ENCODE measurements around the gene CACNA1S. TPM values are rescaled to one million over a fixed set of nuclear protein-coding genes. Genes with fewer than 3 reads are reported as not detected.

Gene CACNA1S
- total RNA-seq, 1 donor from 2014 or later, result not detected

DNA sequence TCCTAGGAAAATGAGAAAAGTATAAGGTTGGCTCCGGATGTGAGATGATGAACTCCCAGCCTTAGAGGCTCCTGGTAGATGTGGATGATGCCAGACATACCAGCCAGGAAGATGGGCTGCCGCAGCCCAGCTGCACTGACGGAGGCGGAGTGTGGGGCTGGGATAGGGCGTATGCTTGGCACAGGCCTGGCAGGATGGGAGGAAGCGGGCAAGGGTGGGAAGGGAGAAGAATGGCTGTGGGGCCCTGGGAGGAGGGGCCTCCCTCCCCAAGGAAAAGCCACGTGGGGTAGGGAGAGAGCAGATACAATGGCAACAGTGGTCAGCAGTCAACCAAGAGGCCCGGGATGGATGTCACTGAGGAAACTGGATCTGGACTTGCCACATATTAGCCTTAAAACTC lies 47.4 kb downstream of the CACNA1S start:
- H3K9me3 Mint-ChIP-seq, result no peaks in the 10 kb centered on the region
- H3K27me3 Mint-ChIP-seq, result peaks cover 8% of the 10 kb centered on the region
- H3K4me1 Mint-ChIP-seq, result no peaks in the 10 kb centered on the region
- H3K36me3 Mint-ChIP-seq (ENCODE audit: low read depth), result no peaks in the 10 kb centered on the region
- DNase-seq, result no peak
- no peak overlapping the region for H3K4me3 Mint-ChIP-seq
- no peak overlapping the region for H3K27ac Mint-ChIP-seq
- intact Hi-C loops (cut with micrococcal nuclease), result no loop called here

DNA sequence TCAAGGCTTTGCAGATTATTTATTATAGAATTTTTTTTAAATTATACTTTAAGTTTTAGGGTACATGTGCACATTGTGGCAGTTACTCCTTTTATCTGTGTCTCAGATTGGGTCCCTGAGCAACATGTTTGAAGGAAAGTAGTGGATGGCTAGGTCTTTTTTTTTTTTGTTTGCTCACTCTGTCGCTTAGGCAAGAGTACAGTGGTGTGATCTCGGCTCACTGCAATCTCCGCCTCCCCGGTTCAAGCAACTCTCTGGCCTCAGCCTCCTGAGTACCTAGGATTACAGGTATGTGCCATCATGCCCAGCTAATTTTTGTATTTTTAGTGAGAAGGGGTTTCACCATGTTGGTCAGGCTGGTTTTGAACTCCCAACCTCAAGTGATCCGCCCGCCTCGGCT lies 49.1 kb downstream of the CACNA1S start:
- Mint-ChIP-seq H3K9me3 (no peaks in the 10 kb centered on the region), H3K27me3 (peaks cover 8% of the 10 kb centered on the region), H3K36me3 (ENCODE audit: low read depth) (no peaks in the 10 kb centered on the region), H3K4me3 (no peak overlapping the region), H3K27ac (no peak overlapping the region), H3K4me1 (no peaks in the 10 kb centered on the region)
- intact Hi-C loops (cut with micrococcal nuclease), result no loop called here
- DNase-seq, result no peak

DNA sequence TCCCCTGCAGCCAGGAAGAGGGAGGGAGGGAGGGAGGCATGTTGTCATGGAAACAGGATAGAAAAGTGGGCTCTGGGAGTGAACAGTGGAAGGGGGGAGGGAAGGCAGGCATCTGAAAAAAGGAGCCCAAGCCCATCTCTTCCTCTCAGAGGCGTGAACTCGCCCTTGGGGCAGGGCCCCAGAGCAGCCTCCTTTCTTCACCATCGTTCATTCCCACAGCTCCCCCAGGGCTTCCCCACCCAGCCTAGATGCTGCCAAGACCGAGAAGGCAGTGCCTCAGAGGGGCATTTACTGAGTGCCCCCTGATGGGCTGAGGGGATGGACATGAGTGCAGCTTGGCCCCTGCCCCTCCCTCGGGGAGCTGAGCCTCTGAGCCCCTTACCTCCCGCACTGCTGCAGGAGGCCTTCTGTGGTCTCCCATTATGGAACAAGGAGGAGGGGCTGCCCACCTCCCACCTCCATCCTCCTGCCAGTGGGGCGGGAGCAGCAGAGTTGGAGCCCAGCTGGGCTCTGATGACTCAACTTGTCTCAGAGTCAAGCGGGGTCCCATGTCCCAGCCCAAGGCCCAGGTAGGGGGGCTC lies 49.6 kb downstream of the CACNA1S start:
- Mint-ChIP-seq H3K27me3 (peaks cover 8% of the 10 kb centered on the region), H3K36me3 (ENCODE audit: low read depth) (no peaks in the 10 kb centered on the region), H3K27ac (no peak overlapping the region), H3K4me3 (no peak overlapping the region), H3K4me1 (peaks cover 2% of the 10 kb centered on the region), H3K9me3 (no peaks in the 10 kb centered on the region)
- intact Hi-C loops (cut with micrococcal nuclease), result no loop called here
- DNase-seq, result no peak

DNA sequence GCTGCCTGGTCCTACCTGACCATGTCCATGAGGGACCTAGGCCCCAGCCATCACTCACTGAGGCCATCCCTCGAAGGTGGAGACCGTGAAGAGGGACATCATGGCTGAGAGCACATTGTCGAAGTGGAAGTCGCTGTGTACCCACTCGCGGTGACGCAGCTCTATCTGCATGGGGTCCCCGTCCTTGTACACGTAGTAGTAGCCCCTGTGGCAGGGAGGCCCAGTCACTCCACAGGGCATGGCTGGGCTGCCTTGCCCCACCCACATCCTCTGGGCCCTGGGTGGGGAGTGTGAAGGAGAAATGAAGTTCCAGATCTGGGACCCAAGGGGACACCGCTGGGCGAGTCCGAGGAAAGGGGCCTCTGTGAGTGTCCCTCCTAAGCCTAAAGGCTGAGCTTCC lies 50.3 kb downstream of the CACNA1S start:
- H3K36me3 Mint-ChIP-seq (ENCODE audit: low read depth), result no peaks in the 10 kb centered on the region
- H3K4me3 Mint-ChIP-seq, result no peak overlapping the region
- H3K27me3 Mint-ChIP-seq, result peaks cover 5% of the 10 kb centered on the region
- no peak overlapping the region for H3K27ac Mint-ChIP-seq
- intact Hi-C loops (cut with micrococcal nuclease), result no loop called here
- H3K4me1 Mint-ChIP-seq, result peaks cover 9% of the 10 kb centered on the region
- DNase-seq, result no peak
- H3K9me3 Mint-ChIP-seq, result no peaks in the 10 kb centered on the region

DNA sequence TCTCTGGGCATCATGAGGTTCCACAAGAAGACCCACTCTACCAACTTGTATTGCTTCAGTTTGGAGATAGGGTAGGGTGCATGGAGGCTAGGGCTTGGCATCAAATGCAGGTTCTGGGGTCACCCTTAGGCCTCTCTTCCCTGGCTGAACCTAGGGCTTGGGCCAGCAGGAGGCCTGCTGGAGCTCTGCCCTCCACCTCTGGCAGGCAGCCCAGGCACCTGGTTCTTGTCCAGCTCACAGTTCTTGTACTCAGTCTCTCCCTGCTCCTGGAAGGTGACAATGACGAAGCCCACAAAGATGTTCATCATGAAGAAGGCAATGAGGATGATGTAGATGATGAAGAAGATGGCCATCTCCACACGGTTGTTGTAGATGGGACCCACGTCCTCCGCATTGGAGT lies 51.2 kb downstream of the CACNA1S start:
- H3K36me3 Mint-ChIP-seq (ENCODE audit: low read depth), result no peaks in the 10 kb centered on the region
- H3K4me1 Mint-ChIP-seq, result peaks cover 9% of the 10 kb centered on the region
- H3K9me3 Mint-ChIP-seq, result no peaks in the 10 kb centered on the region
- peaks cover 5% of the 10 kb centered on the region for H3K27me3 Mint-ChIP-seq
- H3K27ac Mint-ChIP-seq, result no peak overlapping the region
- no peak overlapping the region for H3K4me3 Mint-ChIP-seq
- no peak for DNase-seq
- intact Hi-C loops (cut with micrococcal nuclease), result no loop called here

DNA sequence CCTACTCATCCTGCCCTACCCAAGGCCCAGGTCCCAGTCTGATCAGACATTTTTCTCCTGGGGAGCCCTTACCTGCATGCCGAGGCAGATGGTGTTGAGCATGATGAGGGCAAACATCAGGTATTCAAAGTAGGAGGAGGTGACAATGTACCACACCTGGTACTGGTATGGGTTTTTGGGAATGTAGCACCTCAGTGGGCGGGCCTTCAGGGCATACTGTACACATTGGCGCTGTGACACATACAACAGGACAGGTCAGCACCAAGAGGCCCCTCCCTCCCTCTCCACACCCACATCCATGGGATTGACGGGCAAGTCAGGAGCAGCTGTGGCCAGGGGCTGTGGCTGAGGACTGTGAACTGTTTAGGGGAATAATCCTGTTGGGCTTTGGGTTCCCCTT lies 51.6 kb downstream of the CACNA1S start:
- Mint-ChIP-seq H3K9me3 (no peaks in the 10 kb centered on the region), H3K36me3 (ENCODE audit: low read depth) (no peaks in the 10 kb centered on the region), H3K27me3 (peaks cover 5% of the 10 kb centered on the region), H3K4me1 (peaks cover 9% of the 10 kb centered on the region), H3K4me3 (no peak overlapping the region), H3K27ac (no peak overlapping the region)
- intact Hi-C loops (cut with micrococcal nuclease), result no loop called here
- no peak for DNase-seq

DNA sequence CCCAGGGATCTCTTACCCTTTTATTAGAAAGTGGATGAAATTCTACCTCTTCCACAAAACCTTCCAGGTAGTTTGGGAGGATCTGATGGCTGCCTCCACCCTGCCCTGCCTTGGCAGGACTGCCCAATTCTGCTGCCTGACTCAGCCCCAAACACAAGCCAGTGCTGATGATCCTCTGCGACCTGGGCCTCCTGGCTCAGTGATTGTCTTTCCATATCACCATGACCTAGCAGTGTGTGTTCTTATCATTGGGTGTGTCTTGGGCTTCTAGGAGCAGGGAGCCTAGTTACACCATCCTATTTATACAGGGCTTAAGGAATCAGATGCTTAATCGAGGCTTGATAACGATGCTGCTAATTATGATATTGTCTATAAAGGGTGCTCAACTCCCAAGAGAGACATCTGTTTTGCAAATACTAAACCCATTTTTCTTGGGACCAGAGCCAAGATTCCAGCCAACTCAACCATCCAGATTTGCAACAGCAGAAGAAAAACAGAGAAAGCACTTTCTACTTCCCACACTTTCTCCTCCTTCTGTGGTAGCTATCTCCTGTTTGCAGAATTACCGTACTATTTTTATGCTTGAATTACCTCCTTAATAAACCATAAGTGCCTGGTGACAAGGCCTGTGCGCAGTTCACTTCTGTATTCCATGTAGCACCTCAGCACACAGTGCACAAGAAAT lies 52.2 kb downstream of the CACNA1S start:
- H3K27ac Mint-ChIP-seq, result no peak overlapping the region
- intact Hi-C loops (cut with micrococcal nuclease), result no loop called here
- peaks cover 5% of the 10 kb centered on the region for H3K27me3 Mint-ChIP-seq
- no peak overlapping the region for H3K4me3 Mint-ChIP-seq
- peaks cover 9% of the 10 kb centered on the region for H3K4me1 Mint-ChIP-seq
- no peak for DNase-seq
- H3K36me3 Mint-ChIP-seq (ENCODE audit: low read depth), result no peaks in the 10 kb centered on the region
- no peaks in the 10 kb centered on the region for H3K9me3 Mint-ChIP-seq

DNA sequence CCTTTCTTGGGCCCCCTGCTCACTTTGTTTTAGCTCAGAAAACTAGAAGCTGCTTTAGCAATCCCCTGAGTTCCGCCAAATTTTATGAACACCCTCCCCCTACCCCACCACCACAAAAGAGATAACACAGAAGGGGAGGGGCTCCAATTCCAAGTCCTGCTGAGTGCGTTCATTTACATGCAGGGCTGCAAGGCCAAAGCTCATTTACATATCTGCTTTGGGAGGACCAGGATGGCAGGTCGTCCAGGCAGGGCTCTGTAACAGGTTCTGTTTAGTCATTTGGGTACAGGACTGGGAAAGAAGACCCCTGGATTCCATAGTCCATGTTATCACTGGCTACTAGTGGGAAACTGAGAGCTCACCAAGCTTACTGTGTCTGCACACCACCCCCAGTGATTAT lies 52.8 kb downstream of the CACNA1S start:
- H3K27me3 Mint-ChIP-seq, result peaks cover 1% of the 10 kb centered on the region
- no peak for DNase-seq
- H3K4me1 Mint-ChIP-seq, result peaks cover 9% of the 10 kb centered on the region
- H3K27ac Mint-ChIP-seq, result no peak overlapping the region
- intact Hi-C loops (cut with micrococcal nuclease), result no loop called here
- H3K9me3 Mint-ChIP-seq, result no peaks in the 10 kb centered on the region
- H3K4me3 Mint-ChIP-seq, result no peak overlapping the region
- H3K36me3 Mint-ChIP-seq (ENCODE audit: low read depth), result no peaks in the 10 kb centered on the region

DNA sequence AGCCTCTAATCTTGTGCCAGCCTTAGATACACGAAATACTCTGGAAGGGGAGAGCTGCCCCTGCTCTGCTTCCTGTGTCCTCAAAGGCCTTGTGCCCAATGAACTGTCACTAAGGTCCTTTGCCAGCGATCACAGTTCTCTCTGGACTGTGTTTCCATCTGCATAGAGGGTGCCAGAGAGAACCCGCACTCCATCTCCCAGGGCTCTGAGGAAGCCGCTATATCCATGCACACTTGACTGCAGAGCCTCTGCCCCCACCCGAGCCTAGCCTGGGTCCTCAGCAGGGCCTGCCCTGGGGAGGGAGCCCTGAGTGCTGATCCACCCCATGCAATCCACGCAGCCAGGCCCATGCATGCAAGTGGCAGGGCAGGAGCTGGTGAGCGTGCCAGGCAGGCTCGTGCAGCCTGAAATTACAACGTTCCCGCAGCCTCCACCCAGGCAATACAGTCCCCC lies 58.1 kb downstream of the CACNA1S start:
- Mint-ChIP-seq H3K4me3 (no peak overlapping the region), H3K27me3 (no peaks in the 10 kb centered on the region), H3K4me1 (peaks cover 13% of the 10 kb centered on the region), H3K36me3 (ENCODE audit: low read depth) (no peaks in the 10 kb centered on the region), H3K27ac (no peak overlapping the region), H3K9me3 (no peaks in the 10 kb centered on the region)
- DNase-seq, result no peak
- intact Hi-C loops (cut with micrococcal nuclease), result no loop called here

DNA sequence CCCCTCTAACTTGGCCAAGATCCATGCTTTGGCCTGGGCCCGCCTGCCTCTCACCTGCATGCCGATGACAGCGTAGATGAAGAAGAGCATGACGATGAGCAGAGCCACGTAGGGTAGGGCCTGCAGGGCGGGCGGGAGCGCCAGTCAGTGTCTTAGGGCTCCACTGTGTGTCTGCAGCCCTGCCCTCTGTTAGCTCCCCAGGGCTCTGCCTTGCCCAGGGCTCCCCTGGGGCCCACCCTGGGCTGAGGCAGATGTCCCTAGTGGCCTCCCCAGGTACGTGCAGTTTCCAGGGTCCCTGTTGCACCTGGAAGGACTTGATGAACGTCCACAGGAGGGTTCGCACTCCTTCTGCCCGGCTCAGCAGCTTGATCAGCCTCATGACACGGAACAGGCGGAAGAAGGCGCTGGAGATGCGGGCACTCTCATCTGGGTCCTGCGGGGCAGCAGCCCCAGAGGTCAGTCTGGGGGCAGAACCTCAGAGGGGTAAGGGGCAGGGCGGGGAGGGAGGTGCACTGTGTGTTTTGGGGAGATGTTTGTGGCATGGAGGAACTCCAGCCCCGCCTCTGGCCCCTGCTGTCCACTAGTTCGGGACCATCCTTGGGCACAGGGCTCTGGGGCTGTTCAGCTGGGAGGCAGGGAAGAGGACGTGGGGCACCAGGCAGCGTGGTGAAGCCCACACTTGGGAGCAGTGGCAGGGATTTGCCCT lies 58.9 kb downstream of the CACNA1S start:
- H3K27me3 Mint-ChIP-seq, result no peaks in the 10 kb centered on the region
- H3K4me1 Mint-ChIP-seq, result peaks cover 13% of the 10 kb centered on the region
- no peak overlapping the region for H3K27ac Mint-ChIP-seq
- no peak for DNase-seq
- H3K9me3 Mint-ChIP-seq, result no peaks in the 10 kb centered on the region
- H3K4me3 Mint-ChIP-seq, result no peak overlapping the region
- no peaks in the 10 kb centered on the region for H3K36me3 Mint-ChIP-seq (ENCODE audit: low read depth)
- intact Hi-C loops (cut with micrococcal nuclease), result no loop called here

DNA sequence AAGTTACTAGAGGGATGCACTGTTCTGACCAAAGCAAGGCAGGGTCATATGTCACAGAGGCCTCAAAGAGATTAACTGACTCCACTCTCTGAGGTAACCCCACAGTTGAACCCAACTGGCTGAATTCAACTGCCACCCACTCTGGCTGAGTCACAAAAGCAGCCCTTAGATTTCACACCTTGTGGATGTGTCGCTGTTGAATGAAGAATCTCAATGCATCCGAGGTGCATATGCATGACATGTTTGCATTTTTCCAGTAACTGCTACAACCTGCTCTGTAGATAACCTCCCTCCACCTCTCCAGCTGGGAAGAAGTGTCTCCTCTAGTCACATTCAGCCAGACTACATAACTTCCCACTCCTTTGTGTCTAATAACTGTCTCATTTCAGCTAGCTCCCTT lies 60.8 kb downstream of the CACNA1S start:
- Mint-ChIP-seq H3K4me3 (no peak overlapping the region), H3K36me3 (ENCODE audit: low read depth) (no peaks in the 10 kb centered on the region), H3K9me3 (no peaks in the 10 kb centered on the region), H3K27ac (no peak overlapping the region), H3K27me3 (peaks cover 2% of the 10 kb centered on the region), H3K4me1 (peaks cover 4% of the 10 kb centered on the region)
- intact Hi-C loops (cut with micrococcal nuclease), result no loop called here
- no peak for DNase-seq

DNA sequence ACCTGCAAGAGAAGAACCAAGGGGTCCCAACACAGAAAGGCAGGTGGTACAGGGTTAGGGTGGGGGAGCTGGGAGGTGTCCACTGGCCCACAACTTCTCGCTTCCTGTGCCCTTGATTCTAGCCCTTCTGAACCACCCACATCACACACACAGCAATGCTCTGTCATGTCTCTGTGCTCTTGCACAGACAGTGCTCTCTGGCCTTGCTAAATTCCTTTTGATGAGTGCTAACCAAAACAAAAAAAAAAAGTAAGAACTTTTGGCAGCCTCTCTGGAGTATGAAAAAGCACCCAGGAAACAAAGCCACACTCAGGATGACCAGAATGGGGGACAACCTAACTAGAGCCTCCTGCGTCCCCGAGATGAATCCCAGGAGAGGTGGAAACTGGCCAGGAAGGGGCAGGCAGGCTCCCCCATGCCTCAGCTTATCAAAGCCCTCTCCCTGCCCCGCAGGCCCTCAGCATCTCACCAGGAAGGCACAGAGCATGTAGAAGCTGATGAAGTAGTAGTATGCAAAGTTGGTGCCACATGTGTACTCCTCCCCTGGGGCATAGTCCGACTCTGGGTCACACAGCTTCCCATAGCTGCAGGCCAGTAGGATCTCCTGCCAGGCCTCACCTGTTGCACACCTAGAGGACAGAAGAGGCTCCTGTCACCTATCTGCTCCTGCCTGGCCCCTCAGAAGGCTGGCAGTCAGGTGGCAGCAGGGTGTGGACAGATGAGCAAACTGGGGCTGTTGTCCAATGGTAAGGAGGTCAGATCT lies 61.5 kb downstream of the CACNA1S start:
- Mint-ChIP-seq H3K27me3 (peaks cover 2% of the 10 kb centered on the region), H3K4me1 (peaks cover 4% of the 10 kb centered on the region), H3K27ac (no peak overlapping the region), H3K36me3 (ENCODE audit: low read depth) (no peaks in the 10 kb centered on the region), H3K9me3 (no peaks in the 10 kb centered on the region), H3K4me3 (no peak overlapping the region)
- intact Hi-C loops (cut with micrococcal nuclease), result no loop called here
- DNase-seq, result no peak

DNA sequence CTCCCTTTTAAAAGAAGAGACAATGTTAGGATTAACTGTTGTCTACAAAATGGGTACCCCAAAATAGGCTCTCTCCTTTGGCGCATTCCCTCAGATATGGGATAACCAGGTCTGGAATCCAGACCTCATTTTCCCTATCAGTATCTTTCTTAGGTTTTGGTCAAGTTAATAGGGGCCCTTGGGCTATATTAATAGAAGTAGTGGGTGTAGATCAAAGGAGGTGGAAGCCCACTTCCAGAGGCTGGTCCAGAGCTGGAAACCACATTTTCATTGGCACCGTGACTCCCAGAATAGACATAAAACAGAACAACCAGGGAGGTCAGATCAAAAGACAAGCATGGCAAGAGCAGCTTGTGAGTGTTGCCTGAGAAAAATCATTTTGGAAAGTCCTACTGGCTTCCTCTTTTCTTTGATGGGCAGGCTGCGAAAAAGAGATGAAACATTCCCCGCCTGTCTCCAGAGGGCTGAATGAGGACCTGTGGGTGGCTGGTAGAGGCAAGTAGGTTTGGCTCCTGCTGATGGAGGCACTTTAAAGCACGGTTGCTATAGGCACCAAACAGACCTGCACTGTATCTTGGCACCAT lies 62.9 kb downstream of the CACNA1S start:
- no peak for DNase-seq
- Mint-ChIP-seq H3K9me3 (no peaks in the 10 kb centered on the region), H3K27ac (no peak overlapping the region), H3K4me3 (no peak overlapping the region), H3K4me1 (peaks cover 4% of the 10 kb centered on the region), H3K27me3 (peaks cover 6% of the 10 kb centered on the region), H3K36me3 (ENCODE audit: low read depth) (no peaks in the 10 kb centered on the region)
- intact Hi-C loops (cut with micrococcal nuclease), result no loop called here

DNA sequence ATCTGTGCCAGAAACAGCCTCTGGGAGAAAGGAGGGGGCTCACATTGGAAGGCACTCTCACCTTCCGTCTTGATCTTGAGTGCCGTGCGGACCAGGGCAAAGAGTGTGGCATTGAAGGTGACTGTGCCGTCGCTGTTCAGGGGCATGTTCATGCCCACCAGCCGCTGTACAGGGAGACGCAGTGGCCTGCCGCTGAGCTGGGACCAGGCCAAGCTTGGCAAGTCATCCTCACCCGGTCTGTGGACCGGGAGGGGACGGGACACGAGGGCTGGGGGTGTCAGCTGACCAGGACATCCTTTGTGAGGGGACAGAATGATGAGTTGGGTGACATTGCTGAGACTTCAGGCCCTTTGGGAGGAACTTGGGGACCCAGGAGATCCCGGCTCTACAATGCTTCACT lies 63.7 kb downstream of the CACNA1S start:
- Mint-ChIP-seq H3K9me3 (no peaks in the 10 kb centered on the region), H3K36me3 (ENCODE audit: low read depth) (no peaks in the 10 kb centered on the region), H3K4me1 (peaks cover 4% of the 10 kb centered on the region), H3K4me3 (no peak overlapping the region), H3K27ac (no peak overlapping the region), H3K27me3 (peaks cover 11% of the 10 kb centered on the region)
- DNase-seq, result no peak
- intact Hi-C loops (cut with micrococcal nuclease), result no loop called here
